ENCODE measurements around the gene CCDC27.

The CCDC27 gene

GRCh38 chr1:3721955-3722465 is 30.2 kb upstream of the CCDC27 start:
- DNase-seq: no peak

- no peak for DNase-seq
Observed at GRCh38 chr1:3722846-3723245, 29.4 kb upstream of the CCDC27 start.

GRCh38 chr1:3724416-3725030 is 27.7 kb upstream of the CCDC27 start:
- peak; percentile 30 for DNase-seq

- DNase-seq: no peak
Observed at GRCh38 chr1:3725366-3725765, 26.9 kb upstream of the CCDC27 start.

GRCh38 chr1:3727042-3727824 is 25.0 kb upstream of the CCDC27 start:
- no peak for DNase-seq

GRCh38 chr1:3727825-3728776 is 24.1 kb upstream of the CCDC27 start:
- DNase-seq: no peak

GRCh38 chr1:3729594-3730542 is 22.4 kb upstream of the CCDC27 start:
- DNase-seq: no peak

GRCh38 chr1:3730543-3731247 is 21.6 kb upstream of the CCDC27 start:
- DNase-seq: no peak

GRCh38 chr1:3731583-3732433 is 20.4 kb upstream of the CCDC27 start:
- DNase-seq: no peak

GRCh38 chr1:3732434-3733093 is 19.7 kb upstream of the CCDC27 start:
- no peak for DNase-seq

GRCh38 chr1:3733094-3733882 is 19.0 kb upstream of the CCDC27 start:
- no peak for DNase-seq

GRCh38 chr1:3733883-3734589 is 18.2 kb upstream of the CCDC27 start:
- DNase-seq: no peak

- no peak for DNase-seq
Observed at GRCh38 chr1:3734602-3735001, 17.6 kb upstream of the CCDC27 start.

- DNase-seq: no peak
Observed at GRCh38 chr1:3735027-3735681, 17.1 kb upstream of the CCDC27 start.

- DNase-seq: no peak
Observed at GRCh38 chr1:3735688-3736087, 16.6 kb upstream of the CCDC27 start.

GRCh38 chr1:3736131-3736561 is 16.1 kb upstream of the CCDC27 start:
- DNase-seq: no peak

GRCh38 chr1:3736708-3737107 is 15.5 kb upstream of the CCDC27 start:
- DNase-seq: no peak

- DNase-seq: no peak
Observed at GRCh38 chr1:3738943-3739342, 13.3 kb upstream of the CCDC27 start.

Data from SHP77 treated with DMSO at 0.1 percent for 48 hours (cell line).